Panc1 (cell line): ENCODE data around the gene GRM7. TPM values are rescaled to one million over a fixed set of nuclear protein-coding genes. Genes with fewer than 3 reads are reported as not detected.

Experiments used
- ATAC-seq: fragments of 200-7000 bp; cut with Tn5 transposase; 2 replicates; pipeline ENCODE4 v1.9.1; 2020; ENCODE audit warnings: mild to moderate bottlenecking, moderate library complexity
- BruUV-seq: library from RNA; stranded (reverse); fragments of 400-500 nt; replicated peaks from 2 replicates; lab custom pipeline; 2021; lab: Mats Ljungman, UMichigan
- CTCF ChIA-PET: fragments of 300-600 bp; sonication (Branson Sonifier 250); formaldehyde crosslinking; loops from one replicate; lab custom pipeline; 2022; ENCODE audit warnings: antibody characterized with exemption; lab: Charles Lee
- POLR2A ChIA-PET: fragments of 300-600 bp; sonication (Branson Sonifier 250); formaldehyde crosslinking; loops from one replicate; lab custom pipeline; 2022; ENCODE audit warnings: antibody characterized with exemption; lab: Charles Lee
- DNase-seq: peaks from one replicate; pipeline ENCODE4 v3.0.0-alpha.2; 2010; ENCODE audit warnings: low read depth, low spot score
- H3K27ac ChIP-seq: 2 replicates; pipeline ENCODE4 v1.5.1; 2011; ENCODE audit warnings: mild to moderate bottlenecking, low read length, inconsistent platforms
- H3K27me3 ChIP-seq: fragments of 200-500 bp; sonication (Bioruptor generic); 2 replicates; pipeline ENCODE4 v1.6.0; 2014; ENCODE audit warnings: low read length, inconsistent platforms; ENCODE audit not compliant: control insufficient read depth, insufficient read depth
- H3K36me3 ChIP-seq: fragments of 200-500 bp; sonication (Bioruptor generic); 2 replicates; pipeline ENCODE4 v1.5.1; 2014; ENCODE audit warnings: inconsistent platforms, mild to moderate bottlenecking, low read length, moderate library complexity; ENCODE audit not compliant: control insufficient read depth, insufficient read depth
- H3K4me1 ChIP-seq: 2 replicates; pipeline ENCODE4 v1.5.1; 2011; ENCODE audit warnings: inconsistent platforms, mild to moderate bottlenecking, low read length, moderate library complexity; ENCODE audit not compliant: control insufficient read depth, insufficient read depth
- H3K4me3 ChIP-seq, 2 experiments: 2 replicates each; pipeline ENCODE4 v1.5.1; 2011 to 2012; ENCODE audit warnings: low read depth in 2 of 2, low read length in 2 of 2, mild to moderate bottlenecking in 2 of 2, inconsistent platforms in 1 of 2, moderate library complexity in 1 of 2
- H3K9me3 ChIP-seq: fragments of 200-500 bp; sonication (Bioruptor generic); 2 replicates; pipeline ENCODE4 v1.5.1; 2014; ENCODE audit warnings: low read depth, mild to moderate bottlenecking, inconsistent platforms, low read length, moderate library complexity; ENCODE audit not compliant: control insufficient read depth, insufficient read depth
- CTCF ChIP-seq: fragments of 450-650 bp; IDR thresholded peaks from 2 replicates; pipeline ENCODE4 v1.5.1; 2017; ENCODE audit warnings: mild to moderate bottlenecking
- POLR2AphosphoS5 ChIP-seq: IDR thresholded peaks from 2 replicates; pipeline ENCODE4 v1.6.1; 2012; ENCODE audit warnings: mild to moderate bottlenecking, low read depth, low read length, moderate library complexity
- REST ChIP-seq, 2 experiments: IDR thresholded peaks; 2 replicates each; pipeline ENCODE4 v1.6.1; 2011 to 2012; ENCODE audit warnings: low read depth in 2 of 2, control low read depth in 1 of 2, low read length in 1 of 2, mild to moderate bottlenecking in 1 of 2, moderate library complexity in 1 of 2; ENCODE audit not compliant: insufficient read depth in 1 of 2
- SIN3A ChIP-seq: IDR thresholded peaks from 2 replicates; pipeline ENCODE4 v1.6.1; 2012; ENCODE audit warnings: low read depth, mild to moderate bottlenecking, low read length, moderate library complexity, borderline replicate concordance; ENCODE audit not compliant: insufficient read depth
- TCF7L2 ChIP-seq: IDR thresholded peaks from 2 replicates; pipeline ENCODE4 v1.6.1; 2011; ENCODE audit warnings: mild to moderate bottlenecking, low read depth, low read length, inconsistent platforms
- in situ Hi-C: cut with HindIII; loops from 2 replicates; pipeline ENCODE4 v1.10.0; 2016; ENCODE audit warnings: low sequenced_read_pairs, low pct_unique_long_range_greater_than_20kb
- intact Hi-C: fragments of 100-400 bp; cut with micrococcal nuclease; formaldehyde crosslinking; loops from one replicate; pipeline ENCODE4 v1.10.0; 2022; ENCODE audit not compliant: unreplicated experiment
- total RNA-seq: library from RNA; stranded (reverse); gene quantifications from one replicate; pipeline ENCODE4 v1.2.1, GENCODE V29; 2021; ENCODE audit not compliant: unreplicated experiment

The GRM7 gene
- total RNA-seq, 1 experiment from 2014 or later: not detected

GRCh38 chr3:7385635-7386034, 524.7 kb downstream of the GRM7 start:
- POLR2A ChIA-PET: no interaction called here
- no peaks in the 10 kb centered on the region for H3K9me3 ChIP-seq
- CTCF ChIA-PET: no interaction called here
- BruUV-seq: no TSS peak
- no peaks in the 10 kb centered on the region for H3K36me3 ChIP-seq
- no peaks in the 10 kb centered on the region for H3K27me3 ChIP-seq
- TF ChIP-seq SIN3A: no peak
- TF ChIP-seq REST (IDR thresholded peaks at IDR 0.05; ENCODE audit: insufficient read depth in 1 of 2, low read depth in 2 of 2, low read length in 1 of 2): no peak
- TF ChIP-seq TCF7L2: no peak
- TF ChIP-seq CTCF: no peak
- TF ChIP-seq POLR2AphosphoS5: no peak
- H3K4me1 ChIP-seq: no peaks in the 10 kb centered on the region
- H3K4me3 ChIP-seq: no peak overlapping the region
- intact Hi-C loops (no loop called here), in situ Hi-C loops (no loop called here)
- ATAC-seq (no peak), DNase-seq (no peak)
- H3K27ac ChIP-seq: no peak overlapping the region

GRCh38 chr3:7388026-7388425, 527.1 kb downstream of the GRM7 start:
- H3K36me3 ChIP-seq: no peaks in the 10 kb centered on the region

More at GRCh38 chr3:7388026-7388425, 527.1 kb downstream of the GRM7 start:
- H3K4me3 ChIP-seq: no peak overlapping the region
- TF ChIP-seq POLR2AphosphoS5 (no peak), TCF7L2 (no peak), REST (IDR thresholded peaks at IDR 0.05; ENCODE audit: insufficient read depth in 1 of 2, low read depth in 2 of 2, low read length in 1 of 2) (no peak), SIN3A (no peak), CTCF (no peak)
- no peak for DNase-seq
- no peaks in the 10 kb centered on the region for H3K27me3 ChIP-seq
- ChIA-PET POLR2A (no interaction called here), CTCF (no interaction called here)
- intact Hi-C loops (no loop called here), in situ Hi-C loops (no loop called here)
- no peak for ATAC-seq
- H3K9me3 ChIP-seq: no peaks in the 10 kb centered on the region
- no peaks in the 10 kb centered on the region for H3K4me1 ChIP-seq
- no peak overlapping the region for H3K27ac ChIP-seq
- no TSS peak for BruUV-seq
